HG02571 (cell line): ENCODE measurements around the gene B4GALNT4.
"Not testable (repeated sequence)": the region's sequence is repeated elsewhere in the genome, so short reads cannot be mapped to it uniquely, and the experiment has no call there.

Experiments used
- ATAC-seq: cut with Tn5 transposase; IDR thresholded peaks from one replicate; pipeline ENCODE4 v1.9.1; 2021; ENCODE audit warnings: mild to moderate bottlenecking, moderate library complexity; ENCODE audit not compliant: unreplicated experiment

The B4GALNT4 gene

DNA sequence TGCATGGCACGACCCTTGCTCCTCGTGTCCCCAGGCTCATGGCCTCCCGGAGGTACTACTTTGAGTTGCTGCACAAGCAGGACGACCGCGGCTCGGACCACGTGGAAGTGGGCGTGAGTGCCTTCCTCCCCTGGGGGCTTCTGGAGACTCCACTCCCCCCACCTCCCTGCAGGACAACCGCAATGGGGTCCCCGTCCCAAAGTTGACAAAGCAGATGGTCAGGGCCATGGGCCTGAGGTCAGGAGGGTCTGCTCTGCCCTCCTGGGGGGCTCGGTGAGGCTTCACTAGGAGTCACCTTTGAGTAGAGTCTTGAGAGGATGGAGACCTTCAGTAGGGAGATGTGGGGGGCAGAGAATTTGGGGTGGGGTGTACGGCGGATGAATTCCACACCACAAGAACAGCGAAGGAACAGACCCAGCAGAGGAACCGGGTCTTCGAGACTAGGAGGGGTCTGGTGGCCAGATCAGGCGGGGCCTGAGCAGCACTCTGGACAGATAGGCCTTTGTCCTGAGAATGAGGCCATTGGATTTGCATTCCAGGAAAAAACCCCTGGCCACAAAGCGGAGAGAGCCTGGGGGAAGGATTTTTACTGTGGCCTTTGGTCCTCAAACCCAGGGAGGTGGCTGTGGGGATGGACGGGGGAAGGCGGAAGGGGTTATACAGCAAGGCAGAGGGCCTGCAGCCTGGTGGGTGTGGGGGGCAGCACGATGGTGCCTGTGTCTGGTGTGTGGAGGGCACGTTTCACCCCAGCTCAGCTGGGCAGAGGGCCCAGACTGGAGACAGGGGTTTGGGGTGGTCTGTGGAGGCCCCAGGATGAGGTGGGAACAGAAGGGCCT, 4.6 kb downstream of the B4GALNT4 start:
- no peak for ATAC-seq

DNA sequence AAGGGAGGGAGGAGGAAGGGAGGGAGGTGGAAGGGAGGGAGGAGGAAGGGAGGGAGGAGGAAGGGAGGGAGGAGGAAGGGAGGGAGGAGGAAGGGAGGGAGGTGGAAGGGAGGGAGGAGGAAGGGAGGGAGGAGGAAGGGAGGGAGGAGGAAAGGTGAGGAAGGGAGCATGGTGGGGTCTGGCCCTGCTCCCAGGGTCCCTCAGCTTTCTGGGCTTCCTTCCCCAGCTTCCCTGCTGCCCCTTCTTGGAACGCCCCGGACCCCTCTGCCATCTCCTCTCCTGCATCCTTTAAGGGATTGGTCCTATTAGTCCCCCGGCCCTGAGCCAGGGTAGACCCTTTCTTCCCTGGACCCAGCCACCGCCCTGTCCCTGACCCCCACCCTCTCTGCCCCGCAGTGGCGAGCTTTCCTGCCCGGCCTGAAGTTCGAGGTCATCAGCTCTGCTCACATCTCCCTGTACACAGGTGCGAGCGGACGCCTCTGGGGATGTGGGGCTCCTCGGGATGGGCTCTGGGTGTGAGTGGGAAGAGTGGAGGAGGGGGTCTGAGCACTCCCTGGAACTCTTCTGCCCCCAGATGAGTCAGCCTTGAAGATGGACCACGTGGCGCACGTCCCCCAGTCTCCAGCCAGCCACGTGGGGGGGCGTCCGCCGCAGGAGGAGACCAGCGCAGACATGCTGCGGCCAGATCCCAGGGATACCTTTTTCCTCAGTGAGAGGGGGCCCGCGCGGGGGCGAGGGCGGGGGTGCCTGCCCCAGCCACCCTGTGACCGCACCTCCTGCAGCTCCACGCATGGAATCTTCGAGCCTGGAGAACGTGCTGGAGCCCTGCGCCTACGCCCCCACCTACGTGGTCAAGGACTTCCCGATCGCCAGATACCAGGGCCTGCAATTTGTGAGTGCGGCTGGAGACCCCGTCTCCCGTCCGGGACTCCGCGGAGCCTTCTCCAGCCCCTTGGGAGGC, 6.0 kb downstream of the B4GALNT4 start:
- no peak for ATAC-seq

- ATAC-seq = no peak
These were observed 7.4 kb downstream of the B4GALNT4 start for GRCh38 chr11:376531-377173.

GRCh38 chr11:377174-377865, 8.0 kb downstream of the B4GALNT4 start:
- ATAC-seq = no peak

GRCh38 chr11:377883-378500, 8.7 kb downstream of the B4GALNT4 start:
- no peak for ATAC-seq

DNA sequence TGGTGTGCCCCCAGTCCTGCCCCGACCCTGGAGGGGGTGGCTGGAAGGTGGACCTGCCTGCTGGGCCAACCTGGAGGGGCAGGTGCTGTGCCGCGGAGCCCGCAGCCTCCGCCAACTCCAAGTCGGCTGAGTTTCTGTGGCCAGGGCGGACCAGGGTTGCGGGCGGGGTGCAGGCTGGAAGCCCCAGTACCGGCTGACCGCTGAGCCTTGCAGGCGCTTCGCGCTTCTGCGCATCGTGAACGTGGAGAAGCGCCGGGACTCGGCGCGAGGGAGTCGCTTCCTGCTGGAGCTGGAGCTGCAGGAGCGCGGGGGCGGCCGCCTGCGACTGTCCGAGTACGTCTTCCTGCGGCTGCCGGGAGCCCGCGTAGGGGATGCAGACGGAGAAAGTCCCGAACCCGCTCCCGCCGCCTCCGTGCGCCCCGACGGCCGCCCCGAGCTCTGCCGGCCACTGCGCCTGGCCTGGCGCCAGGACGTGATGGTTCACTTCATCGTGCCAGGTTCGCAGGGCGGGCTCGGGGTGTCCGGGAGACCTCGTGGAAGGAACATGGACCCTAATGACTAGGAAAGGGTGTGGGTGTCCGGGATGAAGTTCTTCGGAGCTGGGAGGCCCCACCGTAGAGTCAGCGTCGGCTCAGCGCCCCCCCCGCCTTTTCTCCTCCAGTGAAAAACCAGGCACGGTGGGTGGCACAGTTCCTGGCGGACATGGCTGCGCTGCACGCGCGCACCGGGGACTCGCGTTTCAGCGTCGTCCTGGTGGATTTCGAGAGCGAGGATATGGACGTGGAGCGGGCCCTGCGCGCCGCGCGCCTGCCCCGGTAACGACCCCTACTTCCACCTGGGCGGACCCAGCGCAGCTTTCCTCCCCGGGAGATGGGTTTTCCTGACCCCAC, 10.2 kb downstream of the B4GALNT4 start:
- ATAC-seq = no peak

GRCh38 chr11:380095-380480, 10.8 kb downstream of the B4GALNT4 start:
- no peak for ATAC-seq

DNA sequence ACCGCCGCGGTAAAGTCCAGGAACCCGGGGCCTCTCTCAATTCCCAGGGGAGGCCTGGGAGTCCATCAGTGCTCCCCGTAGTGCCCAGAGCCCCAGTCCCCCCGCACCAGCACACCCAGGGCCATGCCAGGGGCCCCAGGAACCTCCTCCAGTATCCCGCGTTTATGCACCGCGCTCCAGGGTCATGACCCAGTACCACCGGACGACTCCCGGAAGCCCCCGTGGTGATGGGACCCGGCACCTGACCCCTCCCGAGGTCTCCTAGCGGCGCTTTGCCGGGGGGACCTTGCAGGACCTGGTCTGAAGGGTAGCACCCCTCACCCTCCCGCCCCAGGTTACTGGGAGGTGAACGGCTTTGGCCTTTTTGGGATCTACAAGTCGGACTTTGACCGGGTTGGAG, 11.2 kb downstream of the B4GALNT4 start:
- ATAC-seq = no peak

DNA sequence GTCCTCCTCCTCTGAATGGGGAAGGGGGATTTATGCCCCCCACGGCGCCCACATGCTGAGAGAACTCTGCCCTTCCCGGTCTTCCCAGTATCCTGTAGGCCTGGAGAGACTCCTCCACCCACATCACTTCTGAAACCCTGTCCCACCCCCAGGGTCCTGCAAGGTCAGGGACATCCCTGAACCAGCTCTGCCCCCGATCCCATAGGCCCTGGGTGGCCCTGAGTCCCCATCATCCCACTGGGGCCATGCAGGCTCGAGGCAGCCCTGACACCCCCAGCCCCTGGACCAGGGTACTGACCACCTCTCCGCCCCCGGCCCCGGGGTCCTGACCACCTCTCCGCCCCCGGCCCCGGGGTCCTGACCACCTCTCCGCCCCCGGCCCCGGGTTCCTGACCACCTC, 11.7 kb downstream of the B4GALNT4 start:
- no peak for ATAC-seq

DNA sequence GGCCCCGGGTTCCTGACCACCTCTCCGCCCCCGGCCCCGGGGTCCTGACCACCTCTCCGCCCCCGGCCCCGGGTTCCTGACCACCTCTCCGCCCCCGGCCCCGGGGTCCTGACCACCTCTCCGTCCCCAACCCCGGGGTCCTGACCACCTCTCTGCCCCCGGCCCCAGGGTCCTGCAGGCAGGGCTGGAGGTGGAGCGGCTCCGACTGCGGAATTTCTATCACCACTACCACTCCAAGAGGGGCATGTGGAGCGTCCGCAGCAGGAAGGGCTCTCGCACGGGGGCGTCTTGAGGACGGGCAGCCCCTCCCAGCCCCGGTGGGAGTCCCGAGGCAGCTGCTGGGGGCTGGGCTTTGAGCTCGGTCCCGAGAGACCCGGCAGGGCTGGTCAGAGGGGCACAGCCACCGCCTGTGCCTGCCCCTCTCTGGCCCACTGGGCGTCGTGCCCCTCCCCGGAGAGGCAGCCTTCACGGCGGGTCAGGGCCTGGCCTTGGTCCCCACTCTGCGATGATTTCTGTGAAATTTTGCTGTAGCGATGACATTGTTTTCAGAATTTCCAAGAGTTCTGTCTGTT, 12.3 kb downstream of the B4GALNT4 start:
- no peak for ATAC-seq

DNA sequence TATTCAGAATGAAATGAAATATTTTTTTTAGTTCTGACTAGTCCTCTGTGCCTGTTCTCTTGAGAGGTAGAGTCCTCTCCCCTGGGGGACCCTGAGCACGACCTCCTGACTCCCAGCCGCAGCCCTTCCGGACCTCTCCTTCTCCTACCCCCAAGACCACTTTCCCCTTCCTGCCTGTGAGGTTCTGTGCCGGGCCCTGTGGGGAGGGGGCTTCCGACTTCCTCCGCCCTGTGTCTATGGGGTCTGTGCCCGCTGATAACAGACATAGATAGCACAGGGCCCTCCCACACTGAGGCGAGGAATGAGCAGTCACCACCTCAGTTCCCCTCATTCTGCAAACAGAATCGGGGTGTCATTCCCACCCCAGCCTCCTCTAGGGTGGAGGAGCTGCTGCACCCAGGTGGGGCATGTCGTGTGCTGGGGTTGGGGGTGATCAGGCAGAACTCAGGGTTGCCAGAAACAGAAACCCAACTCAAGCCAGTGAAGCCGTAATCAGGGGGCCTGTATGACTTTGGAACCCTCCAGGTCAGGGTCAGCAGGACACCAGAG, 12.9 kb downstream of the B4GALNT4 start:
- no peak for ATAC-seq

DNA sequence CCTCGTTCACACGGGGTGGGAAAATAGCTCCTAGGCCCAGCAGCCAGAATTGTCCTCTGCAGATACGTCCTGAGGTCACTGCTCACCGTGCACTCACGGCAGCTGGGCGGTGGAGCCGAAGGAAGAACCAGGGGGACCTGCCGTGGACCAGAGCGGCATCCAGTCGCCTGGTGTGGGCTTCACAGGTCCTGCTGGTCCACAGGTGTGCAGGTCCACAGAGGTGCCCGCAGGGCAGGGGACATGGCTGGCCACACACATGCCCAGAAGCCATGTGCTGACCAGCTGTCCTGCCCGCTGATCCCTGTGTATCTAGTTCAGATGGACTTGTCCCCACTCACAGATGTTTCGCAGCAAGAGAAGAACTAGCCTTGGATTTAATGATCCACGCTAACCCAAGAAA, 14.1 kb downstream of the B4GALNT4 start:
- no peak for ATAC-seq

- no peak for ATAC-seq
These were observed 15.2 kb downstream of the B4GALNT4 start for GRCh38 chr11:384511-384910.

- no peak for ATAC-seq
These were observed 16.5 kb downstream of the B4GALNT4 start for GRCh38 chr11:385594-386351.

GRCh38 chr11:386483-386882, 17.2 kb downstream of the B4GALNT4 start:
- no peak for ATAC-seq

DNA sequence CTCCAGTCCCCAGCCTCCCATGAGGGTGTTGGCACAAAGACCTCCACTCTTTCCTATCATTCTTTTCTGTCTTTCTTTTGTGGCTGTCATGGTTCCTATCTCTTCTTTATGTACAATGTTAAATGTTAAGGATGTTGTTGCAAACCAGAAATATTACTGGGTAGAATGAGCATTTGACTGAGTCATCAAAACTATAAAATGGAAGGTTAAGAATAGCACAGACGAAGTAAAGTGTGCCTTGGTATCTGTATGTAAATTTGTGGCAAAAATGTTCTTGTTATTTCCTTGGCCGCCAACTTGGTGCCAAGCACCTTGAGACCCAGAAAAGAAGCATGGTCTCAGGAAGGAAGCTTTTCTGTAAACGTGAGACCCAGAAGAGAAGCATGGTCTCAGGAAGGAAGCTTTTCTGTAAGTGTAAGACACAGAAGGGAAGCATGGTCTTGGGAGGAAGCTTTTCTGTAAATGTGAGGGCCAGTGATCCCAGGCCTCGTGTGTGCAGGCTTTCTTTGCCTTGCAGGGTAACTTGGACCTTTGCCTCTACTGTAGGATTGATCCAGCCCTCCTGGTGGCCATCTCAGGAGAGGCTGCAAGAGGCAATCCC, 18.0 kb downstream of the B4GALNT4 start:
- no peak for ATAC-seq

GRCh38 chr11:389369-389768, 20.1 kb downstream of the B4GALNT4 start:
- ATAC-seq = not testable (repeated sequence)

DNA sequence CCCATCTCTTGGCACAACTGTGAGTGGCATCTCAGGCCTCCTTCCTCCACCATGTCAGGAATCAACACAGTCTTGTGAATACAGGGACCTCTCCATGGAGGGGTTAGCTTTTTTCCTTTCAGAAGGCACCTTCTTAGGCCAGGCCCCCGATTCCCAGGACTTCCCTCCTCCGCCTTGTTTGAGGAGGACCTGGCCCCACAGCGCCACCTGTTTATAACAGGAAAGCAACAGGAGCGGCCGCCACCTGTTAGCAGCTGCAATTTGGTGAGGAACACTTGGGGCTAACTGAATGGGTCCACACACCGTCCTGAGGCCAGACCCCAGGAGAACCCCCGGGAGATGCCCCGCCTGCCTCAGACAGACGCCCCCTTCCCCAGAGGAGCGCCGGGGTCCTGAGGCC, 20.9 kb downstream of the B4GALNT4 start:
- ATAC-seq = no peak
